ENCODE measurements around the gene MAPRE2.

GRCh38 chr18:34998661-34999060 lies 42.6 kb upstream of the MAPRE2 start:
- TF ChIP-seq, protein P1, sequence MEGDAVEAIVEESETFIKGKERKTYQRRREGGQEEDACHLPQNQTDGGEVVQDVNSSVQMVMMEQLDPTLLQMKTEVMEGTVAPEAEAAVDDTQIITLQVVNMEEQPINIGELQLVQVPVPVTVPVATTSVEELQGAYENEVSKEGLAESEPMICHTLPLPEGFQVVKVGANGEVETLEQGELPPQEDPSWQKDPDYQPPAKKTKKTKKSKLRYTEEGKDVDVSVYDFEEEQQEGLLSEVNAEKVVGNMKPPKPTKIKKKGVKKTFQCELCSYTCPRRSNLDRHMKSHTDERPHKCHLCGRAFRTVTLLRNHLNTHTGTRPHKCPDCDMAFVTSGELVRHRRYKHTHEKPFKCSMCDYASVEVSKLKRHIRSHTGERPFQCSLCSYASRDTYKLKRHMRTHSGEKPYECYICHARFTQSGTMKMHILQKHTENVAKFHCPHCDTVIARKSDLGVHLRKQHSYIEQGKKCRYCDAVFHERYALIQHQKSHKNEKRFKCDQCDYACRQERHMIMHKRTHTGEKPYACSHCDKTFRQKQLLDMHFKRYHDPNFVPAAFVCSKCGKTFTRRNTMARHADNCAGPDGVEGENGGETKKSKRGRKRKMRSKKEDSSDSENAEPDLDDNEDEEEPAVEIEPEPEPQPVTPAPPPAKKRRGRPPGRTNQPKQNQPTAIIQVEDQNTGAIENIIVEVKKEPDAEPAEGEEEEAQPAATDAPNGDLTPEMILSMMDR (IDR thresholded peaks at IDR 0.05), result no peak
- TF ChIP-seq POLR2A (IDR thresholded peaks at IDR 0.05), result no peak

All from lower leg skin (tissue), 3 donors.